ENCODE measurements around the gene MTHFD1.

MTHFD1 gene

DNA sequence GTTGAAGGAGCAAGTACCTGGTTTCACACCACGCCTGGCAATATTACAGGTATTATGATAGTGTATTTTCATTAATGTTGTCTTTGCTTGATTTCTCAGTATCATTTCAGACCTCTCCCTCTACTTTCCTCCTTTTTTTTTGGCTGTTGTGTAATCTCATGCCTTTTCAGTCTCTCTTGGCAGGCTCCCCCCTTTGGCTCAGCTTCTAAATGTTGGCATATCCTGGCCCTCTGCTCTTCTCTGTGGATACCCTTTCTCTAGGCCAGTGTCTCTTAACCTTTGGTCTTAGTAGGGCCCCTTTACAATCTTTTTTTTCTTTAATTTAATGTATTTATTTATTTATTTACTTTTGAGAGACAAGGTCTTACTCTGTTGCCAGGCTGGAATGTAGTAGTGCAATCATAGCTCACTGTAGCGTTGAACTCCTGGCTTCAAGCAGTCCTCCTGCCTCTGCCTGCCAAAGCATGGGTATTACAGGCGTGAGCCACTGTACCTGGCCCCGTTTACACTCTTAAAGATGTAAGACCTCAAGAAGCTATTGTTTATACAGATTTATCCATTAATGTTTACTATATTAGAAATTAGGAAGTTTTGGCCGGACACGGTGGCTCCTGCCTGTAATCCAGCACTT is 12.8 kb downstream of the MTHFD1 start:
- H2AFZ ChIP-seq (ENCODE audit: insufficient read depth, low read length, poor library complexity), result no peak overlapping the region
- H2BK5ac ChIP-seq (ENCODE audit: low read depth, low read length, poor library complexity), result no peak overlapping the region
- H4K91ac ChIP-seq (ENCODE audit: low read depth, low read length), result no peak overlapping the region
- no peak overlapping the region for H3K4me2 ChIP-seq (ENCODE audit: low read length)
- H4K8ac ChIP-seq (ENCODE audit: low read depth, low read length), result no peak overlapping the region
- no peak overlapping the region for H2BK120ac ChIP-seq (ENCODE audit: insufficient read depth, low read length, poor library complexity)
- H3K79me1 ChIP-seq (ENCODE audit: low read length), result no peaks in the 10 kb centered on the region
- H3K27ac ChIP-seq (ENCODE audit: low read depth, low read length), result no peak overlapping the region
- H3K4me3 ChIP-seq (ENCODE audit: low read depth, low read length), result no peak overlapping the region
- no peaks in the 10 kb centered on the region for H3K4me1 ChIP-seq (ENCODE audit: control insufficient read depth in 1 of 2, insufficient read depth in 2 of 2, low read length in 2 of 2)
- WGBS (ENCODE audit: extremely low coverage, insufficient coverage, insufficient read length), result no CpG with 5 or more reads among the region's 6 CpGs
- H2BK12ac ChIP-seq (ENCODE audit: low read length), result no peak overlapping the region
- no peaks in the 10 kb centered on the region for H3K79me2 ChIP-seq (ENCODE audit: control insufficient read depth, insufficient read depth, low read length, poor library complexity)
- no peaks in the 10 kb centered on the region for H3K9me3 ChIP-seq (ENCODE audit: insufficient read depth, low read depth, low read length)
- no peak overlapping the region for H3K18ac ChIP-seq (ENCODE audit: low read length)
- H3K36me3 ChIP-seq (ENCODE audit: control insufficient read depth in 1 of 2, insufficient read depth in 2 of 2, low read length in 2 of 2), result peaks cover 0 to 5% of the 10 kb centered on the region in 2 experiments
- no peak for DNase-seq
- H3K27me3 ChIP-seq (ENCODE audit: insufficient read depth, low read length), result no peaks in the 10 kb centered on the region
- no peak overlapping the region for H3K23ac ChIP-seq (ENCODE audit: low read length)
- H3K4ac ChIP-seq (ENCODE audit: low read depth, low read length), result no peak overlapping the region
- no peak overlapping the region for H3K14ac ChIP-seq (ENCODE audit: low read length)
- H3K9ac ChIP-seq (ENCODE audit: low read length), result no peak overlapping the region
- H2AK5ac ChIP-seq (ENCODE audit: low read length), result no peak overlapping the region
- H4K12ac ChIP-seq (ENCODE audit: low read depth, low read length), result no peak overlapping the region

DNA sequence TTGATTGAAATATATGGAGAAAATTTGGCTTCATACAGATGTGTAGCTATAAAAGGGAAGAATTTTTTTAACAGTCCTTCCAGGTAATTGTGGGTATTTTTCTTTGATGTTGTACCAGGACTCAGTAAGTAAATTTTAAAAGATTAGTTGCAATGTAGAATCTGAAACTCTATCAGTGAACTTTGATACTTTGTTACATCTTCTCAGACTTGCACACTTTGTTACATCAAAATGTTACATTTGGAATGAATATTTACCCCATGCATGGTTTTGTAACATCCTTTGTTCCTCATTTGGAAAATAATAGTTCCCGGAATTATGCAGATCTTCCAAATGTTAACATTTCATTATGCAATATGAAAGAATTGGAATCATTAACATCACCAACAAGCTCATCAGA is 13.8 kb downstream of the MTHFD1 start:
- Histone ChIP-seq H3K4me3 (ENCODE audit: low read depth, low read length) (no peak overlapping the region), H2BK120ac (ENCODE audit: insufficient read depth, low read length, poor library complexity) (no peak overlapping the region), H2BK12ac (ENCODE audit: low read length) (no peak overlapping the region), H3K27ac (ENCODE audit: low read depth, low read length) (no peak overlapping the region), H3K9ac (ENCODE audit: low read length) (no peak overlapping the region), H3K79me1 (ENCODE audit: low read length) (no peaks in the 10 kb centered on the region), H4K8ac (ENCODE audit: low read depth, low read length) (no peak overlapping the region), H3K4ac (ENCODE audit: low read depth, low read length) (no peak overlapping the region), H4K91ac (ENCODE audit: low read depth, low read length) (no peak overlapping the region), H3K27me3 (ENCODE audit: insufficient read depth, low read length) (no peaks in the 10 kb centered on the region), H3K14ac (ENCODE audit: low read length) (no peak overlapping the region), H3K36me3 (ENCODE audit: control insufficient read depth in 1 of 2, insufficient read depth in 2 of 2, low read length in 2 of 2) (peaks cover 0 to 5% of the 10 kb centered on the region in 2 experiments), H3K9me3 (ENCODE audit: insufficient read depth, low read depth, low read length) (no peaks in the 10 kb centered on the region), H3K79me2 (ENCODE audit: control insufficient read depth, insufficient read depth, low read length, poor library complexity) (no peaks in the 10 kb centered on the region), H3K4me2 (ENCODE audit: low read length) (no peak overlapping the region), H4K12ac (ENCODE audit: low read depth, low read length) (no peak overlapping the region), H2AK5ac (ENCODE audit: low read length) (no peak overlapping the region), H3K23ac (ENCODE audit: low read length) (no peak overlapping the region), H2BK5ac (ENCODE audit: low read depth, low read length, poor library complexity) (no peak overlapping the region), H3K18ac (ENCODE audit: low read length) (no peak overlapping the region), H2AFZ (ENCODE audit: insufficient read depth, low read length, poor library complexity) (no peak overlapping the region), H3K4me1 (ENCODE audit: control insufficient read depth in 1 of 2, insufficient read depth in 2 of 2, low read length in 2 of 2) (no peaks in the 10 kb centered on the region)
- DNase-seq, result no peak
- WGBS (ENCODE audit: extremely low coverage, insufficient coverage, insufficient read length), result no CpG with 5 or more reads among the region's 1 CpG

DNA sequence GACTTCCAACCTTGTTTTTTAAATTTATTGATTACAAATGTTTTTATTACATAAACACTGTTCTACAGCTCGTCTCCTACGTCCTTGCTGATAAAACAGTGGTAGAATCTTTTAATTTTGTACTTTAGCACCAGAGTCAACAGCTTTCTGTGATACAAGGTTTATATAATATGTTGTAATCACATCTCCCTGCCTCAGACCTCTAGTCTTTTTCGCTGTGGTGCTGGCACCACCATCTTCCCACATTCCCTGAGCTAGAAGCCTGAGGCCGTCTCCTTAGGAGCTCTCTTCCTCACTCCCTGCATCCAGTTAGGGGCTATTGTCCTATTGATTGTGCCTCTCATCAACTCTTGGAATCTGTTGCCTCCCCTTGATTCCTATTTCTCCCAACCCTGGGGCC is 17.1 kb downstream of the MTHFD1 start:
- no peak overlapping the region for H3K27ac ChIP-seq (ENCODE audit: low read depth, low read length)
- H3K4ac ChIP-seq (ENCODE audit: low read depth, low read length), result no peak overlapping the region
- DNase-seq, result peak; percentile 63 to 82
- no CpG with 5 or more reads among the region's 4 CpGs for WGBS (ENCODE audit: extremely low coverage, insufficient coverage, insufficient read length)
- H3K14ac ChIP-seq (ENCODE audit: low read length), result no peak overlapping the region
- no peaks in the 10 kb centered on the region for H3K27me3 ChIP-seq (ENCODE audit: insufficient read depth, low read length)
- H3K36me3 ChIP-seq (ENCODE audit: control insufficient read depth in 1 of 2, insufficient read depth in 2 of 2, low read length in 2 of 2), result peaks cover 0 to 5% of the 10 kb centered on the region in 2 experiments
- no peak overlapping the region for H3K4me2 ChIP-seq (ENCODE audit: low read length)
- no peak overlapping the region for H4K8ac ChIP-seq (ENCODE audit: low read depth, low read length)
- H2BK120ac ChIP-seq (ENCODE audit: insufficient read depth, low read length, poor library complexity), result no peak overlapping the region
- H2AK5ac ChIP-seq (ENCODE audit: low read length), result no peak overlapping the region
- no peak overlapping the region for H2AFZ ChIP-seq (ENCODE audit: insufficient read depth, low read length, poor library complexity)
- no peak overlapping the region for H3K23ac ChIP-seq (ENCODE audit: low read length)
- H4K12ac ChIP-seq (ENCODE audit: low read depth, low read length), result no peak overlapping the region
- no peak overlapping the region for H2BK12ac ChIP-seq (ENCODE audit: low read length)
- no peak overlapping the region for H2BK5ac ChIP-seq (ENCODE audit: low read depth, low read length, poor library complexity)
- H3K79me1 ChIP-seq (ENCODE audit: low read length), result no peaks in the 10 kb centered on the region
- H3K18ac ChIP-seq (ENCODE audit: low read length), result no peak overlapping the region
- no peak overlapping the region for H4K91ac ChIP-seq (ENCODE audit: low read depth, low read length)
- H3K79me2 ChIP-seq (ENCODE audit: control insufficient read depth, insufficient read depth, low read length, poor library complexity), result no peaks in the 10 kb centered on the region
- no peak overlapping the region for H3K4me3 ChIP-seq (ENCODE audit: low read depth, low read length)
- no peak overlapping the region for H3K9ac ChIP-seq (ENCODE audit: low read length)
- H3K9me3 ChIP-seq (ENCODE audit: insufficient read depth, low read depth, low read length), result no peaks in the 10 kb centered on the region
- H3K4me1 ChIP-seq (ENCODE audit: control insufficient read depth in 1 of 2, insufficient read depth in 2 of 2, low read length in 2 of 2), result peaks cover 3% of the 10 kb centered on the region in 2 experiments

DNA sequence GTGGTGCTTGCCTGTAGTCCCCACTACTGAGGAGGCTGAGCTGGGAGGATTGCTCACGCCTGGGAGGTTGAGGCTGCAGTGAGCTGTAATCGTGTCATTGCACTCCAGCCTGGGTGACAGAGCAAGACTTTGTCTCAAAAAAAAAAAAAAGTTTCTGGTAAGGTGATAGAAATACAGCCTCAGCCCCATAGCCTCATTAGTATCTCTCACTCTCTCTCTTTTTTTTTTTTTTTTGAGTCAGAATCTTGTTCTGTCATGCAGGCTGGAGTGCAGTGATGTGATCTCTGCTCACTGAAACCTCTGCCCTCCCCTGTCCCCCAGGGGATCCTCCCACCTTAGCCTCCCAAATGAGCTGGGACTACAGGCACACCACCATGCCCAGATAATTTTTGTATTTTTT is 19.2 kb downstream of the MTHFD1 start:
- no peak overlapping the region for H4K91ac ChIP-seq (ENCODE audit: low read depth, low read length)
- H3K18ac ChIP-seq (ENCODE audit: low read length), result no peak overlapping the region
- H4K8ac ChIP-seq (ENCODE audit: low read depth, low read length), result no peak overlapping the region
- no peak overlapping the region for H3K9ac ChIP-seq (ENCODE audit: low read length)
- no peak overlapping the region for H3K4me3 ChIP-seq (ENCODE audit: low read depth, low read length)
- no peaks in the 10 kb centered on the region for H3K9me3 ChIP-seq (ENCODE audit: insufficient read depth, low read depth, low read length)
- H3K4ac ChIP-seq (ENCODE audit: low read depth, low read length), result no peak overlapping the region
- no peak overlapping the region for H2BK120ac ChIP-seq (ENCODE audit: insufficient read depth, low read length, poor library complexity)
- H4K12ac ChIP-seq (ENCODE audit: low read depth, low read length), result no peak overlapping the region
- H3K27me3 ChIP-seq (ENCODE audit: insufficient read depth, low read length), result no peaks in the 10 kb centered on the region
- no peak overlapping the region for H2AK5ac ChIP-seq (ENCODE audit: low read length)
- H3K79me1 ChIP-seq (ENCODE audit: low read length), result no peaks in the 10 kb centered on the region
- H3K14ac ChIP-seq (ENCODE audit: low read length), result no peak overlapping the region
- WGBS (ENCODE audit: extremely low coverage, insufficient coverage, insufficient read length), result no CpG with 5 or more reads among the region's 2 CpGs
- no peak overlapping the region for H3K27ac ChIP-seq (ENCODE audit: low read depth, low read length)
- no peaks in the 10 kb centered on the region for H3K79me2 ChIP-seq (ENCODE audit: control insufficient read depth, insufficient read depth, low read length, poor library complexity)
- no peak overlapping the region for H3K23ac ChIP-seq (ENCODE audit: low read length)
- no peak overlapping the region for H3K4me2 ChIP-seq (ENCODE audit: low read length)
- H3K36me3 ChIP-seq (ENCODE audit: control insufficient read depth in 1 of 2, insufficient read depth in 2 of 2, low read length in 2 of 2), result peaks cover 0 to 2% of the 10 kb centered on the region in 2 experiments
- H2BK12ac ChIP-seq (ENCODE audit: low read length), result no peak overlapping the region
- no peak for DNase-seq
- no peak overlapping the region for H2BK5ac ChIP-seq (ENCODE audit: low read depth, low read length, poor library complexity)
- H3K4me1 ChIP-seq (ENCODE audit: control insufficient read depth in 1 of 2, insufficient read depth in 2 of 2, low read length in 2 of 2), result peaks cover 8% of the 10 kb centered on the region in 2 experiments
- H2AFZ ChIP-seq (ENCODE audit: insufficient read depth, low read length, poor library complexity), result no peak overlapping the region

Data from trophoblast cell (in vitro differentiated cells and primary cell).